ENCODE measurements around the gene GRK1. TPM values are rescaled to one million over a fixed set of nuclear protein-coding genes. Genes with fewer than 3 reads are reported as not detected.

GRK1 gene
- total and polyA plus RNA-seq, 2 of the 8 experiments (the other 6 are each of a cell fraction or from before 2014, with no cell fraction given): 0.12 TPM; not detected in 1

- H4K91ac ChIP-seq (replicated peaks; ENCODE audit: insufficient read length, low read length): no peak within 1 kb of the TSS
- peak within 1 kb of the TSS; percentile 51; the same call in 1 of the 2 replicates for H4K8ac ChIP-seq (ENCODE audit: extremely low read depth, insufficient read depth, low read length)
- no peak within 1 kb of the TSS for H4K5ac ChIP-seq (ENCODE audit: insufficient read length, low read depth, low read length)
- DNase-seq (ENCODE audit: low read depth in 1 of 2, low spot score in 2 of 2) (no peak), FAIRE-seq (no peak)
- no peak within 1 kb of the TSS for H3K4me2 ChIP-seq (ENCODE audit: insufficient read depth in 1 of 2, low read depth in 2 of 2, low read length in 2 of 2)
- H3K27ac ChIP-seq (ENCODE audit: low read depth, low read length): no peak within 1 kb of the TSS
- TF ChIP-seq RAD21 (IDR thresholded peaks at IDR 0.05 in 1 of 2, conservative IDR thresholded peaks at IDR 0.05 in 1 of 2; ENCODE audit: low read depth in 2 of 2, low read length in 2 of 2) (no peak), SAP30 (IDR thresholded peaks at IDR 0.05; ENCODE audit: insufficient read depth, insufficient replicate concordance, low read length) (no peak), PHF8 (conservative IDR thresholded peaks at IDR 0.05; ENCODE audit: low read depth, low read length) (no peak), SUZ12 (IDR thresholded peaks at IDR 0.05; ENCODE audit: low read length) (no peak), GTF2F1 (IDR thresholded peaks at IDR 0.05; ENCODE audit: borderline replicate concordance, low read depth, low read length) (no peak), CHD1 (IDR thresholded peaks at IDR 0.05; ENCODE audit: low read depth, low read length) (no peak), ATF3 (IDR thresholded peaks at IDR 0.05; ENCODE audit: insufficient read depth, low read depth, low read length) (no peak), TBP (IDR thresholded peaks at IDR 0.05; ENCODE audit: low read depth, low read length) (no peak), SP2 (IDR thresholded peaks at IDR 0.05; ENCODE audit: low read length) (no peak), BACH1 (IDR thresholded peaks at IDR 0.05; ENCODE audit: low read length) (no peak), BRCA1 (IDR thresholded peaks at IDR 0.05; ENCODE audit: low read depth, low read length) (no peak)
- H3K23me2 ChIP-seq (ENCODE audit: low read depth, low read length): no peaks in the 10 kb centered on the region
- H2BK20ac ChIP-seq (ENCODE audit: low read length): no peak within 1 kb of the TSS
- H2BK15ac ChIP-seq (ENCODE audit: low read length): no peak within 1 kb of the TSS
- H3K23ac ChIP-seq (ENCODE audit: insufficient read length): no peak within 1 kb of the TSS
- H2BK120ac ChIP-seq (replicated peaks; ENCODE audit: low read depth, low read length): no peak within 1 kb of the TSS
- 97% methylated on average over 36 of the region's 47 CpGs; no CpG with 5 or more reads in 1 of the 2 experiments for WGBS, 2 experiments (ENCODE audit: extremely low coverage in 1 of 2, insufficient coverage in 1 of 2, insufficient read length in 1 of 2, insufficient replicate concordance in 2 of 2, low coverage in 1 of 2, low lambda C conversion rate in 2 of 2, missing lambda C conversion rate in 1 of 2)
- H3K4me3 ChIP-seq (ENCODE audit: extremely low read depth in 1 of 4, insufficient read depth in 2 of 4, low read depth in 3 of 4, low read length in 4 of 4): no peak within 1 kb of the TSS
- no peak within 1 kb of the TSS for H2BK12ac ChIP-seq (ENCODE audit: low read depth, low read length)
- no peaks in the 10 kb centered on the region for H3K4me1 ChIP-seq (replicated peaks in 1 of 4; ENCODE audit: control insufficient read depth in 3 of 4, insufficient read depth in 4 of 4, low read length in 3 of 4)
- no peaks in the 10 kb centered on the region for H3K9me3 ChIP-seq (ENCODE audit: insufficient read depth in 2 of 2, low read depth in 1 of 2, low read length in 1 of 2)
- no peak within 1 kb of the TSS for H2AFZ ChIP-seq (ENCODE audit: low read length)
- no peak within 1 kb of the TSS; the same call in 1 of the 2 replicates for H2BK5ac ChIP-seq (ENCODE audit: low read depth, low read length)
- H3K4ac ChIP-seq (replicated peaks; ENCODE audit: insufficient read length, low read depth, low read length): no peak within 1 kb of the TSS
- no peaks in the 10 kb centered on the region for H3K36me3 ChIP-seq (ENCODE audit: control insufficient read depth in 2 of 4, insufficient read depth in 4 of 4, low read length in 3 of 4)
- H3K56ac ChIP-seq (replicated peaks; ENCODE audit: insufficient read length, low read depth, low read length): no peak within 1 kb of the TSS
- H3K27me3 ChIP-seq (replicated peaks in 1 of 4; ENCODE audit: control insufficient read depth in 3 of 4, extremely low read depth in 1 of 4, insufficient read depth in 3 of 4, low read length in 3 of 4): no peaks in the 10 kb centered on the region
- no peak within 1 kb of the TSS for H3K18ac ChIP-seq (ENCODE audit: extremely low read depth, low read length)
- H3K79me1 ChIP-seq (ENCODE audit: low read depth, low read length): no peaks in the 10 kb centered on the region
- no peak within 1 kb of the TSS for H2AK5ac ChIP-seq (ENCODE audit: low read depth, low read length)
- ChIA-PET CTCF (ENCODE audit: partially characterized antibody) (no interaction called here), POLR2A (ENCODE audit: partially characterized antibody) (no interaction called here)
- no peak within 1 kb of the TSS for H3K9ac ChIP-seq (replicated peaks in 1 of 4; ENCODE audit: extremely low read depth in 1 of 4, low read depth in 3 of 4, low read length in 3 of 4)
- H4K20me1 ChIP-seq (replicated peaks in 1 of 2; ENCODE audit: control insufficient read depth in 1 of 2, insufficient read depth in 2 of 2, low read length in 2 of 2): no peaks in the 10 kb centered on the region
- no peaks in the 10 kb centered on the region for H3K79me2 ChIP-seq (ENCODE audit: control insufficient read depth in 1 of 2, insufficient read depth in 2 of 2, low read length in 2 of 2)
- H3K14ac ChIP-seq (ENCODE audit: insufficient read length): no peak within 1 kb of the TSS
Measured at GRCh38 chr13:113657851-113658741, 8.9 kb upstream of the GRK1 start, which contains the start of gene ATP4B. ATP4B (minus strand) TSS chr13:113658198; CDS start chr13:113658144, 54 bp downstream.
